HG02610 (cell line): ENCODE measurements around the gene AASDH.
"Not testable (repeated sequence)": the region's sequence is repeated elsewhere in the genome, so short reads cannot be mapped to it uniquely, and the experiment has no call there.

Experiments used
- ATAC-seq: cut with Tn5 transposase; IDR thresholded peaks from one replicate; pipeline ENCODE4 v1.9.1; 2021; ENCODE audit warnings: mild to moderate bottlenecking, moderate library complexity; ENCODE audit not compliant: unreplicated experiment

AASDH gene

DNA sequence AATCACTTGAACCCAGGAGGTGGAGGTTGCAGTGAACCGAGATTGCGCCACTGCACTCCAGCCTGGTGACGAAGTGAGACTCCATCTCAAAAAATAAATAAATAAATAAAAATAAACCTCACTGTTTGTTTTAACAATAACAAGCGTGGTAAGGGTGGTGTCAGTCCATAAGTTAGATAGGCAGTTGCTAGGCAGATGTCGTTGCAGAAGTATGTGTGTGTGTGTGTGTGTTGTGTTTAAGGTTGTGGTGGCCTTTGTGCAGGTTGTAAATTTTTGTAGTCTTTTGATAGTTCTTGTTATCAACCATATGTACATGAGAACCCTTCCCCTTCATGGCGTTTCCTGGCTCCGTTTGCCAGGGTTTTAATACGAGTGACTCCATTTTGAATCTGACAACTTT is 4.0 kb upstream of the AASDH start:
- no peak for ATAC-seq

DNA sequence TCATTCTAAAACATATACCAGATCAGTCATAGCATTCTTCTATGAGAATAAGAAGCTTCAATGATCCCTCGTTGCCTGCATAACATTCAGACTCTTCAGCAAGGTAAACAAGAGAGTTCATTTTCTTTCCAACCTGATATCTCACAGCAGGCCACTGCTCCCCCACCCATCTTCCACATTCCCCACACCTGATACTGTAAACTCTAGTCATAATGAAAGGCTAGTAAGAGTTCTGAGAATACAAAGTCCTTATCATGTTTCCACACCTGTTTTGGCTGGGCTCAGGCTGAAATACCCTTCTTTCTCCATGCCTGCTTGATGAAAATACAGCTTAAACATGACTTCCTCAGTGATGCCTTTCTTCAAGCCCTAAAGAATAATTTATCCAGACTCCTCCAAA is 2.3 kb upstream of the AASDH start:
- no peak for ATAC-seq

DNA sequence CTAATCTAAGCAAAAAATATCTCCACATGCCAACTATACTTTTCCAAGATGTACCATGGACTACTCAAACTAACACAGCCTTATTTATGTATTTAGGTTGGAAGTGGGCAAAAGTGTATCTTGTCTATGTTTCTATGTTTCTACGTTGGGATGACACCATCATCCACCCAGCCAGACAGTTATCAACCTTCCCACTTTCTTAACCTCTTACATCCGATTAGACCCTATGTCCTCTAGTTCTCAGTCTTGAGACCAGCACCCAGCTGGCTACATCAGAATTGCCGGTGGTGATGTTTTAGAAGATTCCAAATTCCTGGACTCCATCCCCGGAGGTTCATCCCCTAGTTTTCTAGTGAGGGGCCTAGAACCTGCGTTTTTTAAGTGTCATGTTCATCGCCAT is 1.0 kb upstream of the AASDH start:
- ATAC-seq: no peak

DNA sequence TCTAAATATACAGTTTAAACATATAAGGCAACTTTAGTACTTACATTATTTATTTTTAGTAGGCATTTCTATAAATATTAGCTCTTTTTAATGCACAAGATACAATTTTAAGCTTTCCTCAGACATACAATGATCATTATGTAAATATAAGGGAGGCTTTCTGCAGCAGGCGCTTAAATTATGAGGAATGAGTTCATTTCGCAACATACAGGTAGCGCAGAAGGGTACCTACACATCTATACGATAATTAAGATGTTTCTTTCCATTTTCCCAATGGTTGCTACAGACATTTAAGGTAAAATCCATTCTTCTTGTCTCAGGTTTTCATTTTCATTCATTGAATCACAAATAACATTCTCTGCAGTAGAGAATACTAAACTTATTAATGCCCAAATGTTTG is 1.2 kb downstream of the AASDH start:
- ATAC-seq: no peak

DNA sequence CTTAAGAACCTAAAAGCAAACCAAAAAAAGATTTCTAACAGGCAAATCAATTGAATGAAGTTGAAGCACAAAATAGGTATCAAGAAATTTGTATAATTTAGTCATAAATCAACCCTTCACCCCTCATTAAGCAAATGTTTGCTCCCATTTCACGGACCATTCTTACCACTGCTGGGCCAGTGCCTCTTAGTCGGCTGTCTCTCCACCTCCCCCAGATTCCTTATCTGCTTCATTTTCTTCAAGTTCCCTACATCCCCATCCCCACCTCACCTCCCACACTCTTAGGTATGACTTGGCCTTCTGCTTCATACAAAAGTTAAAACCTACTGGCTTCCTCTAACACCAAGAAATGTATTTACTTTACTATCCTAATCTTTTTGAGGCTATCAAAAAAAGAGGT is 11.8 kb downstream of the AASDH start:
- ATAC-seq: no peak

DNA sequence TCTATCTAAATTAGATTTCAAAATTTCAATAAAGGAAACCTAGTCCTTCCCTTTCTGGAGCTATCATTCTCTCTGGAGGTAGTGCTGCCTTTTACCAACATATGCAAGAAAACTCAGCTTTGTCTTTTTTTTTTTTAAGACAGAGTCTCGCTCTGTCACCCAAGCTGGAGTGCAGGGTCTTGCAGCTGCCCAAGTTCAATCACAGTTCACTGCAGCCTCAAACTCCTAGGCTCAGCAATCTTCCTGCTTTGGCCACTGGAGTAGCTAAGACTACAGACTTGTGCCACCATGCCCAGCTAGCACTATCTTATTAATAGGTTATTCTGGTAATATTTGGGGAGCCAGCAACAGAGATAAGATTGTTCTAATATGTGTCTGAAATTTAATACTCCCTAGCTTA is 12.3 kb downstream of the AASDH start:
- ATAC-seq: no peak

DNA sequence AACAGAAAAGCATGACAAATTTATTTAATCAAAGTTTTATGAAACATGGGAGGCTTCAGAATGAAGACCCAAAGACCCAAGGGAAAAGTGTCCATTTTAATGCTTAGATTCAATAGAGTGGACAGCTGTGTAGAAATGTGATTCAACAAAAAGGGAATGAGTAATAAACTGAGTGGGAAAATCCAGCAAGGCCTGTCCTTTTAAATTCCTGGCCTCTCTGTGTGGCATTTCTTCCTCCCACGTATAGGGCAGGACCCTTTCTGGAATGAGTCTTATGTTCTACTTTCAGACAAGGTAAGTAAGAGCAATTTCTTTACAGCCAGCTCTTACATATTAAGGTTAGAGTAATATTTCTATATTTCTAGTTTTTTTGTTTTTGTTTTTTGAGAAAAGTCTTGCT is 14.5 kb downstream of the AASDH start:
- no peak for ATAC-seq

DNA sequence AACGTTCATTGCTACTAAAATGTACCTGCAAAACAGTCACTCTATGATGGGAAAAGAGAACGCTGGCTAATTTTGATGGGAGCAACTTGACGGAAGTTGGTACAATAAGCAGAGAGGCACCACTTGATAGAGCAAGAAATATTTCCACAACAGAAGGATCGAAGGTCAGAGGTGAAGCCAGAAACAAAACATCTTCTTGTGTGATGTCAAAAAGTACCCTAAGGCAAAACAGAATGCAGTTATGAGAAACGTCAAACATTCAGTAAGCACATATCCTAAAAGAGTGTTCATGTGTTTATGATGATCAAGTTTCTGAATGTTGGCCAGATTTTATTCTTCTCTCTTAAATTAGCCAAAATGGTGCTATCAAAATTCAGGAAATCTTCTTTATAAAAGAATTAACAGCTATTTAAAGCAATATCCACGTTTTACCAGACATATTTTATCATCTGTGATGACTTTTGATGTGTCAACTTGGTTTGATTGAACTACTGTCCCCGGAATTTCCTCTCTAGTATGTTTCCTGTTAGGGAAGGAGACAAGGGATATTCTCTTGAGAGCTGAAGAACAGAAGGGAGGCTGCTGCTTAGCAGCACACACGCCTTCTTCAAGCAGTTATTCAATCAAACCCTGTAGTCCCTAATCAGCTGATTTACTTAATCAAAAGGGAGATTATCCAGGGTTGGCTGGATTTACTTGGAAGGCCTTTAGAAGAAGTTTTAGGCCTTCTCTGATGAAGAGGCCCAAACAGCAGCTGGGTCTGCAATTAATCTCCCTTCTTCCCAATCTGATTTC is 15.7 kb downstream of the AASDH start:
- ATAC-seq: no peak

DNA sequence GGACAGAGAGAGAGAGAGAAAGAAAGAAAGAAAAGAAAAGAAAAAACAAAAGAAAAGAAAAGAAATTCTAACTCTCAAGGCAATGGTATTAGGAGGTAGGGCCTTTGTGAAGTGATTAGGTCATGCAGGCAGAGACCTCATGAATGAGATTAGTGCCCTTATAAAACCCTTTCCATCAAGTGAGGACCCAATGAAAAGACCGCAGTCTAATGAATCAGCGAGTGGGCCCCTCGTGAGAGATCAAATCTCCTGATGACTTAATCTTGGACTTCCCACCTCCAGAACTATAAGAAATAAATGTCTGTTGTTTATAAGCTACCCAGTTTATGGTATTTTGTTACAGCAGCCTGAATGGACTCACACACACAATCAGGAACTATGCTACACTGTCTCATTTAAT is 16.9 kb downstream of the AASDH start:
- ATAC-seq: no peak

DNA sequence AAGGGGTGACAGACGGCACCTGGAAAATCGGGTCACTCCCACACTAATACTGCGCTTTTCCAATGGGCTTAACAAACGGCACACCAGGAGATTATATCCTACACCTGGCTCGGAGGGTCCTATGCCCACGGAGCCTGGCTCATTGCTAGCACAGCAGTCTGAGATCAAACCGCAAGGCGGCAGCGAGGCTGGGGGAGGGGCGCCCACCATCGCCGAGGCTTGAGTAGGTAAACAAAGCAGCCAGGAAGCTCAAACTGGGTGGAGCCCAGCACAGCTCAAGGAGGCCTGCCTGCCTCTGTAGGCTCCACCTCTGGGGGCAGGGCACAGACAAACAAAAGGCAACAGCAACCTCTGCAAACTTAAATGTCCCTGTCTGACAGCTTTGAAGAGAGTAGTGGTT is 24.3 kb downstream of the AASDH start:
- not testable (repeated sequence) for ATAC-seq

DNA sequence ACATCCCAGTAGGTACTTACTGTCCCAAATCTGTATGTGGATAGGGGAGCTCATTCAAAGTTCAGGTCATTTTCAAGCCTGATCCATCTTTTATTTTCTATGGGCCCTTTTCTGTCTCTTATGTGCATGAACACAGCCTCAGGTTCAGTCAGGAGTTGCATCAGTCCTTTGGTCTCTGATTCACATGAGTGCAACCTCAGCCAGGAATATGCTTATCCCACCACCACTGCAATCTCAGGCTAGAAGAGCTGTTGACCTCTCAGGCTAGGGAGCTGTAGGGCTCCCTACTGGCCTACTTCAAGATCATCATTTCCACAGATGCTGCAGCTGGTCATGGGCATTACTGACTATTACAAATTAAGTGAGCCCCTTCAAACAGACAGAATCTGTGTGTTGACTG is 27.2 kb downstream of the AASDH start:
- no peak for ATAC-seq

DNA sequence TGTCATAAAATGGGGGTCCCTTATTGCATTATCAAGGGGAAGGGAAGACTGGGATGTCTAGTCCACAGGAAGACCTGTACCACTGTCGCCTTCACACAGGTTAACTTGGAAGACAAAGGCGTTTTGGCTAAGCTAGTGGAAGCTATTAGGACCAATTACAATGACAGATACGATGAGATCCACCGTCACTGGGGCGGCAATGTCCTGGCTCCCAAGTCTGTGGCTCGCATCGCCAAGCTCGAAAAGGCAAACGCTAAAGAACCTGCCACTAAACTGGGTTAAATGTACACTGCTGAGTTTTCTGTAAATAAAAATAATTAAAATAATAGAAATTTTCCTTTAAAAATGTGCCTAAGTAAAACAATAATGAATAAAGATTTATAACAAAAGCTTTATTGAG is 30.6 kb downstream of the AASDH start:
- no peak for ATAC-seq

DNA sequence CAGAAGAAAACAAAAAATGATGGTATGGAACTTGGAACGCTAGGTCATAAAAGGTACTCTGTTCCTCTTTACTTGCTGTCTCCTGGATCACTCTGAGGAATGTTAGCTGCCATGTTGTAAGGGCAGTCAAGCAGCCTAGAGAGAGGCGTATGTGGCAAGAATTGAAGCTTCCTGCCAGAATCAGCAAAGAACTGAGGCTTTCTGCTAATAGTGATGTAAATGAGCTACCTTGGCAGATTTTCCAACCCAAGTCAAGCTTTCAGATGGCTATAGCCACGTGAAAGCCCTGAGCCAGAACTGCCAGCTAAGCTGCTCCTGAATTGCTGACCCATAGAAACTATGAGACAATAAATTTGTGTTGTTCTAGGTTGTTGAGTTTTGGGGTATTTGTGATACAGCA is 38.7 kb downstream of the AASDH start:
- ATAC-seq: no peak

DNA sequence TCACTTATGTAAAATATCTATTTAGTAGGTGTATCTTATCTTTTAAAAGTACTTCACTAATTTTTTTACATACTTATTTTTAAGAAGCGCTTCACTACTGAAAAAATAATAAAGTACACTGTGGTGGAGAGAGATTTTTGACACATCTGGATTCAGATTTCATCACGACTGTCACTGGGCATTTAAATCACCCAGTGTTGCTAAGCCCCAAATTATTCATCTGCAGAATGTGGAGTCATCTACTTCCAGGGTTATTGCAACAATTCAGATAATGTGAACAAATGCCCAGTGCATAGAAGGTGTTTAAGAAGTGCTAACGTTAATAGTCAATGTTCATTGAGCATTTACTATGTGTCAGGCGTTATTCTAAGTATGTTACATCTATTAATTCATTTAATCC is 41.8 kb downstream of the AASDH start:
- ATAC-seq: no peak

DNA sequence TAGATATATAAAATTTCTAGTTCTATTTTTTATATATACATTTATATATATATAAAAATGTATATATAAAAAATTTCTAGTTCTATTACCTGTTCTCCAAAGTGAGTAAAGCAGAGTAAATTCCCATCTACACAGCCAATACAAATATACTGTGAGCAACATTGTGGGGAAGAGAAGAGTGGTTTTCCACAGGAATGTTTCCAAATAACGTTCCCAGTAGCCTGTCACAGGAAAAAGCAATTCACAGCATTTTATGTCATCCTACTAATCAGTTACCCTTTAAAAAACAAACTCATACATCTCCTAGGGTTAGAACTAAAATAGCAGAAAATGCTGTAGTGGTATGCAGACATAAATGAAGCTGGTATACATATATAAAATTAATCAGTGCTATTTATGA is 44.5 kb downstream of the AASDH start:
- no peak for ATAC-seq

DNA sequence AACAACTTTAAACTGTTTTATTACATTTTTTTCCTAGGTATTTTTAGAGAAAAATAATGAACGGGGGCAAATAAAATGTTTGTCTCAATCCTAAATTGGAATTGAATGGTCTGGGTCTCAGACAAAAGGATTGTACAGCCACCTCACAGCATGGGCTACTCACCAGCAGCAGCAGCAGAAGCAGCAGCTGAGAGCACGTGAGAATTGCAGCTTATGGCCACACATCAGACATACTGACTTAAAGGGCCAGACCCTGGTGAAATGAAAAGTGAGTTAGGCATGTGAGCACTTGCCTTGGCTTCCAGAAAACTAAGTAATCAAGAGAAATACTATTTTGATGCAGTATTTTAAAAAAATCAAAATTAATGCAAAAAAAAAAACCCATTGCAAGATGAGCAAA is 56.6 kb downstream of the AASDH start:
- no peak for ATAC-seq

DNA sequence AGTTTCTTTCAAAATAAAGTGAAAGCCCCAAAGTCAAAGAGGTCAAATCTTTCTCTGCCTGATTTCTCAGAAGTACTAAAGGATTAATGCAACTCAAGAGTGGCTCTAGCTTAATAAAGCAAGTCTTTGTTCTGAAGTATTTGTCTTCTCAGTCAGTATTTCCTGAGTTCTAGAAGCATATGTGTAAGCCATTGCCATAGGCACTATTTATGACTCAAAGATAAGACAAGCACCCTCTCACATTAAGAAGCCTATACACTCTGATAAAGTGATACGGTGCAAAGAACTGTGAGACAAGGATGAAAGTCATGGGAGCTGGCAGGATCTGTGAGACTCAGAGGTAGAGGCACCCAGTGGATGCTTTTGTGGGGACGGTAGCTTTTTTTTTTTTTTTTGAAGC is 60.9 kb downstream of the AASDH start:
- ATAC-seq: no peak

DNA sequence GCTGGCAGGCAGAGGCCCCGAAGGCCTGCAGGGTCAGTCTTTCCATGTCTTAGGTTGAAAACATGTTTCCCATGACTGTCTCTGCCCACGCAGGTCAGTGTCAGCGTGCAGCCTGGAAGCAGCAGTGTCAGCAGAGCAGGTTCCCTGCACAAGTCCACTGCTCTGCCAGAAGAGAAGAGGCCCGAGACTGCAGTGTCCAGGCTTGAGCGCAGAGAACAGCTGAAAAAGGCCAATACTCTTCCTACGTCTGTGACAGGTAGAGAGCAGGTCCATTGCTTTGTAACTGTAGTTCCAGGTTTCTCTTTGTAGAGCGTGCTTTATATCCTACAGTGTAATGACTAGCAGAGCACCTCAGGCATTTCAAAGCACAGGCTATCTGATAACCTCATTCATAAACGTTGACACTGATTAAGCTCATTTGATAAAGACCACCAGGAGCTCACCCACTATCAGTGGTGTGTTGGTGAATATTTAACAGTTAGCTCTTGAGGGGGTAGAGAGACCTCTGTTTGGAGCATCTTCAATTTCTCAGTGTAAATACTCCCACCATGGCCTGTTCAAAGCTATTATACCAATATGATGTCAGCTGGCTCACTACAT is 63.2 kb downstream of the AASDH start:
- ATAC-seq: no peak

DNA sequence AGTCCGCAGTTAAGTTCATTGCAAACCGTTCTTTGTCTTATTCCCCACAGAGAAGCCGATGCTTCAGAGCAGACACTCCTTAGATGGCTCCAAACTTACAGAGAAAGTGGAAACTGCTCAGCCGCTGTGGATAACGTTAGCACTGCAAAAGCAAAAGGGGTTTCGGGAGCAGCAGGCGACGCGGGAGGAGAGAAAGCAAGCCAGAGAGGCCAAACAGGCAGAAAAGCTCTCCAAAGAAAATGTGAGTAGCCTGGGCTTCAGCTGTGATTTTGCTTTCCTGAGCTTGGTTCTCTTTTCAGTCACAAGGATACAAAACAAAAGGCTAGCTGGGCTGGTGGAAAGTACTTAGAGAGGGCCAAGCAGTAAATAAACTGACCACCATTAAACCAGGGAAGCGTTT is 64.0 kb downstream of the AASDH start:
- no peak for ATAC-seq

DNA sequence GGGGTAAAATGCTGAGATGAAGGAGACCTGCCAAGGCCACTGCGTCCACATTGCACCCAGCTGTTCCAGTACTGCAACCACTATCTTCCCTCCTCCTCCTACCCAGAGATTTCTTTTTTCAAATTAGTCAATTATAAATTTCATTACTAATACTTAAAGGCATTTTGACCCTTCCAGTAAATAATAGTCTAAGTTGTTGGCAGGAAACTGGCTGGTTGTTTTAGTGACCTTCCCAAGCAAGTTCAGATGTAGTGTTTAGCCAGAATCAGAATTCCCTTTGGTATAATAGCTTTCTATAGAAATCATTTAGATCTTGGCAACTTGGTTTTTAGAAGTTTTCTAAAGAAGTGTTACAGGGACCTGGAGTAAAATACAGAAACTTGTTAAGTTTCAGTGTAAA is 66.0 kb downstream of the AASDH start:
- no peak for ATAC-seq

DNA sequence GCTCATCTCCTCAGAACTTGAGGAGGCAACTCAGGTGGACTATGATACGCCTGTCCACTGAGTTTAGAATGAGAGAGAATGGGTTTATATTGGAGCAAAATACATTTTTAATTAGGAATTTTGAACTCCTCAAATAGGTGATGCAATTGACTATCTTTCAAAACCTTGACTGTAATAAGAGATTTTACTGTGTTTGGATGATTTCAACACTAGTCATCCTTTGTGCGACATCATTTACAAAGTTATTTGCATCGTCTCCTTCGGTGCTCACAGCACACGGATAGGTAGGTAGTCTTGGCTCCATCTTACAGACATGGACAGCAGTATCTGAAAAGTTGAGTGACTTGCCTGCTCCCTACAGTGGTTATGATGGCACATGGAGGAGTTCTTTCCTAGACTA is 67.0 kb downstream of the AASDH start:
- ATAC-seq: no peak

DNA sequence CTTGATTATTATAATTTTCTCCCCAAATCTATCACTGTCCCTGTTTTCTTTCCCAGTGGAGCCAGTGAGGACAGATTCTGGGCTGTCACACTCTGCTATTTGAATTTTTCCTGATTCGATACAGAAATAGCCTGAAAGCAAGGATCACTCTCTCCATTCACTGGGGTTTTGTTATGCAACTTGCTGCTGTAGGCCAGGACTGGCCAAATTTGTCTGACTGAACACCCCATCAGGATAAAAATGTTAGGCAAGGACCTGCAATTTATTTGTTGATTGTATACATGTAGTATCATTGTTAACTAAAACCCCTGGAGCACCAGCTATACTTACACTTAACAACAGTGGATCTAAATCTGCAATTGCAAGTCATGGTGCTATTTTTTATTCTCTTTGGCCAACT is 68.7 kb downstream of the AASDH start:
- no peak for ATAC-seq

DNA sequence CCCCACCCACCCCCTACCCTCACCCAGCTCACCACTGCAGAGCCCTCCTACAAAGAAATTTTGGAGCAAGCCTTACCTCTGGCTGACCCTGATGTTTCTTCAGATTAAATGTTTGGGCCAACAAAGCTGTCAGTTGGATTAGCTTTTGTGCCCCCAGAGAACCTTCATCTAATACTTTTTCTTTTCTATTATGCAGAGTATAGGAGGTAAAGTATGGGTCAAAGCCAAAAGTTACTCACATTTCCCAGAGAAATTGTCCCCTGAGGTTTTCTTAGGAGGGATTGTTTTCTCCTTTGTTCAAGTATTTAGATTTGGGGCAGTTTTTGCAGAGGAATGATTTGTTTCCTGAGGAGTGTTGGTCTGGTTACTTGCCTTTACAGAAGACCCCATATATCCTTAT is 69.5 kb downstream of the AASDH start:
- ATAC-seq: no peak
